ENCODE measurements around the gene MTUS2. TPM values are rescaled to one million over a fixed set of nuclear protein-coding genes. Genes with fewer than 3 reads are reported as not detected.

MTUS2 gene
- polyA plus RNA-seq, 1 donor from 2014 or later = 4.4 TPM

- Histone ChIP-seq H3F3A (ENCODE audit: insufficient read depth, low read length, poor library complexity, severe bottlenecking) (no peaks in the 10 kb centered on the region), H2AFZ (ENCODE audit: low read depth, low read length) (no peak overlapping the region), H3K9ac (ENCODE audit: low read length) (no peak overlapping the region), H3K9me2 (ENCODE audit: insufficient read depth, low read length) (no peaks in the 10 kb centered on the region), H3K79me2 (replicated peaks; ENCODE audit: insufficient read depth, low read length) (no peaks in the 10 kb centered on the region), H3K4me2 (ENCODE audit: low read length) (no peak overlapping the region), H3K4me3 (ENCODE audit: low read length) (no peak overlapping the region), H3K27me3 (ENCODE audit: insufficient read depth, low read depth, low read length) (no peaks in the 10 kb centered on the region), H3K36me3 (ENCODE audit: insufficient read depth, low read length) (no peaks in the 10 kb centered on the region), H3K9me3 (ENCODE audit: low read length) (no peaks in the 10 kb centered on the region), H3K27ac (ENCODE audit: low read length) (no peak overlapping the region), H4K20me1 (ENCODE audit: insufficient read depth) (no peaks in the 10 kb centered on the region)
- no peak for TF ChIP-seq REST (IDR thresholded peaks at IDR 0.05; ENCODE audit: borderline replicate concordance)
- no peak for TF ChIP-seq RAD21 (conservative IDR thresholded peaks at IDR 0.05)
- no peak for TF ChIP-seq TAF1 (IDR thresholded peaks at IDR 0.05; ENCODE audit: low read depth)
- no peak for TF ChIP-seq POLR2AphosphoS5 (IDR thresholded peaks at IDR 0.05)
- no peak for TF ChIP-seq EP300 (conservative IDR thresholded peaks at IDR 0.05; ENCODE audit: poor library complexity, severe bottlenecking)
- no peak for TF ChIP-seq SMC3 (conservative IDR thresholded peaks at IDR 0.05; ENCODE audit: poor library complexity)
- TF ChIP-seq MXI1 (conservative IDR thresholded peaks at IDR 0.05; ENCODE audit: poor library complexity, severe bottlenecking) = no peak
- TF ChIP-seq EZH2 (IDR thresholded peaks at IDR 0.05; ENCODE audit: borderline replicate concordance, insufficient read depth, low read length, poor library complexity, severe bottlenecking) = no peak
- no peak for TF ChIP-seq CTCF (IDR thresholded peaks at IDR 0.05; ENCODE audit: poor library complexity, severe bottlenecking)
These were observed 674.4 kb downstream of the MTUS2 start for GRCh38 chr13:29494520-29494919.

GRCh38 chr13:29496241-29496712 is 676.1 kb downstream of the MTUS2 start:
- Histone ChIP-seq H2AFZ (ENCODE audit: low read depth, low read length) (no peak overlapping the region), H3K9ac (ENCODE audit: low read length) (no peak overlapping the region), H3K9me3 (ENCODE audit: low read length) (no peaks in the 10 kb centered on the region), H4K20me1 (ENCODE audit: insufficient read depth) (no peaks in the 10 kb centered on the region), H3K79me2 (replicated peaks; ENCODE audit: insufficient read depth, low read length) (no peaks in the 10 kb centered on the region), H3K27ac (ENCODE audit: low read length) (no peak overlapping the region), H3F3A (ENCODE audit: insufficient read depth, low read length, poor library complexity, severe bottlenecking) (no peaks in the 10 kb centered on the region), H3K4me3 (ENCODE audit: low read length) (no peak overlapping the region), H3K4me2 (ENCODE audit: low read length) (no peak overlapping the region), H3K36me3 (ENCODE audit: insufficient read depth, low read length) (no peaks in the 10 kb centered on the region), H3K27me3 (ENCODE audit: insufficient read depth, low read depth, low read length) (no peaks in the 10 kb centered on the region), H3K9me2 (ENCODE audit: insufficient read depth, low read length) (no peaks in the 10 kb centered on the region)
- TF ChIP-seq RAD21 (conservative IDR thresholded peaks at IDR 0.05) (no peak), REST (IDR thresholded peaks at IDR 0.05; ENCODE audit: borderline replicate concordance) (no peak), TAF1 (IDR thresholded peaks at IDR 0.05; ENCODE audit: low read depth) (no peak), SMC3 (conservative IDR thresholded peaks at IDR 0.05; ENCODE audit: poor library complexity) (no peak), CTCF (IDR thresholded peaks at IDR 0.05; ENCODE audit: poor library complexity, severe bottlenecking) (no peak), MXI1 (conservative IDR thresholded peaks at IDR 0.05; ENCODE audit: poor library complexity, severe bottlenecking) (no peak), EZH2 (IDR thresholded peaks at IDR 0.05; ENCODE audit: borderline replicate concordance, insufficient read depth, low read length, poor library complexity, severe bottlenecking) (no peak)

Measured in neural cell (in vitro differentiated cells).